ENCODE data around the gene KRTCAP2. TPM values are rescaled to one million over a fixed set of nuclear protein-coding genes. Genes with fewer than 3 reads are reported as not detected.

The KRTCAP2 gene
- total RNA-seq, 1 donor from 2014 or later, result 67.5 TPM

Small RNA genes within 50 kb of the gene (small RNA-seq; reads per million reads assigned to genes)
- not detected for gene HMGN2P18 (ENCODE audit: low replicate concordance)
- gene RF00019 (ENCODE audit: low replicate concordance), result not detected

Other genes starting within 250 kb of the KRTCAP2 start
- gene PMVK, start 236.6 kb downstream of the KRTCAP2 start, total RNA-seq, result 18.9 TPM
- gene PBXIP1, start 217.2 kb downstream of the KRTCAP2 start, total RNA-seq, result 61.8 TPM
- 14.6 TPM for gene PYGO2, start 211.5 kb downstream of the KRTCAP2 start, total RNA-seq
- 42.9 TPM for gene SHC1, start 202.6 kb downstream of the KRTCAP2 start, total RNA-seq
- gene CKS1B, start 198.6 kb downstream of the KRTCAP2 start, total RNA-seq, result 43.1 TPM
- gene FLAD1, start 190.0 kb downstream of the KRTCAP2 start, total RNA-seq, result 13.2 TPM
- gene LENEP, start 179.7 kb downstream of the KRTCAP2 start, total RNA-seq, result not detected
- gene ZBTB7B, start 170.5 kb downstream of the KRTCAP2 start, total RNA-seq, result 25.5 TPM
- 0.49 TPM for gene DCST2, start 139.5 kb downstream of the KRTCAP2 start, total RNA-seq
- gene DCST1, start 139.5 kb downstream of the KRTCAP2 start, total RNA-seq, result 0.10 TPM
- 46.0 TPM for gene ADAM15, start 122.0 kb downstream of the KRTCAP2 start, total RNA-seq
- 9.0 TPM for gene EFNA4, start 109.6 kb downstream of the KRTCAP2 start, total RNA-seq
- gene EFNA3, start 94.5 kb downstream of the KRTCAP2 start, total RNA-seq, result 10.9 TPM
- 45.1 TPM for gene EFNA1, start 45.4 kb downstream of the KRTCAP2 start, total RNA-seq
- 18.5 TPM for gene SLC50A1, start 37.5 kb downstream of the KRTCAP2 start, total RNA-seq
- gene DPM3, start 32.8 kb downstream of the KRTCAP2 start, total RNA-seq, result 10.0 TPM
- gene TRIM46, start 545 bp upstream of the KRTCAP2 start, total RNA-seq, result 0.20 TPM
- gene THBS3, start 34.6 kb upstream of the KRTCAP2 start, total RNA-seq, result 32.5 TPM
- gene MTX1, start 35.4 kb upstream of the KRTCAP2 start, total RNA-seq, result 19.1 TPM
- 4.5 TPM for gene ENTREP3, start 82.2 kb upstream of the KRTCAP2 start, total RNA-seq
- 23.7 TPM for gene SCAMP3, start 89.1 kb upstream of the KRTCAP2 start, total RNA-seq
- 28.8 TPM for gene CLK2, start 100.2 kb upstream of the KRTCAP2 start, total RNA-seq
- gene HCN3, start 104.2 kb upstream of the KRTCAP2 start, total RNA-seq, result 1.7 TPM
- 0.20 TPM for gene PKLR, start 128.1 kb upstream of the KRTCAP2 start, total RNA-seq
- gene FDPS, start 135.6 kb upstream of the KRTCAP2 start, total RNA-seq, result 139 TPM
- gene RUSC1, start 147.6 kb upstream of the KRTCAP2 start, total RNA-seq, result 15.0 TPM